HG03342 (cell line): ENCODE results near the gene BRME1.

Experiments used
- ATAC-seq: cut with Tn5 transposase; IDR thresholded peaks from one replicate; pipeline ENCODE4 v1.9.1; 2021; ENCODE audit warnings: mild to moderate bottlenecking, moderate library complexity; ENCODE audit not compliant: unreplicated experiment

BRME1 gene

DNA sequence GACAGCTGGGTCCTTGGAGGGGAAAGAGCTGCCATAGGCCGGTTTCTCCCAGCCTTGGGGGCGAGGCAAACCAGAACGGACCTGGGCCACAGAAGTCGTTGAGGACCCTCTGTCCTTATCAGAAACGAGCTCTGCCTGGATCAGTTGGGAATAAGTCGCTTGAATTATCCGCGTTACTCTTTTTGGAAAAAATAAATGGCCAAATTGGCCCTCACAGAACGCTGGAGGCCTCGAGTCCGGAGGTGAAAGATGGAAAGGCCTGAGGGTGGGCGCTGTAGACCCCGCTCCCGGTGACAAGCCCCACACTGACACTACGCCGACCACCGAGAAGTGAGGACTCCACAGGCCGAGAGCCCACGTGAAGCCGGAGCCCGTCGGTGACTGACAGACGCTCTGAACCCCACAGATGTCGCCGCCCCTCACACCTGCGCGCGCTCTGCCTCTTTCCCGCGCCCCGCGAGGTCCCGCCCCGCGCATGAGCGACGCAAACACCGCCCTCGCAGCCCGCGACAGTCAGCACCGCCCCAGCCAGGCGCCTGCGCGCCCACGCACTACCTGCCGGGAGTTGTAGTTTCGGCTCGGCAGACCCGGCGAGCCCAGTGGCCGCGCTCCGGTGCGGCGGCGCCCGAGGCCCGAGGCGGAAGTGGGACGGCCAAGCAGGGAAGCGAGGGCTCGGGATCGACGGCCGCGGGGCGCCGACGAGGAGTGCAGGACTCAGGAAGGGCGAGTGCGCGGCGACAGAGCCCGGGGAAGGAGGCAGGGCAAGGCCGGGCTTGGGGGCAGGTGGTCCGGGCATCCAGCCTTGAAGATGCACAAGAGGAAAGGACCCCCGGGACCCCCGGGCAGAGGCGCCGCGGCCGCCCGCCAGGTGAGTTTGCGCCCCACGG lies at the start of gene BRME1, which contains the start of gene CC2D1A:
Gene BRME1 (minus strand): TSS at position 484 of the 887 bp plus-strand sequence. CDS start 1,225 bp downstream, outside the sequence.
Gene CC2D1A (plus strand): TSS at position 568 of the 887 bp plus-strand sequence. CDS start 241 bp downstream, at position 809.
- ATAC-seq: peak; percentile 82

DNA sequence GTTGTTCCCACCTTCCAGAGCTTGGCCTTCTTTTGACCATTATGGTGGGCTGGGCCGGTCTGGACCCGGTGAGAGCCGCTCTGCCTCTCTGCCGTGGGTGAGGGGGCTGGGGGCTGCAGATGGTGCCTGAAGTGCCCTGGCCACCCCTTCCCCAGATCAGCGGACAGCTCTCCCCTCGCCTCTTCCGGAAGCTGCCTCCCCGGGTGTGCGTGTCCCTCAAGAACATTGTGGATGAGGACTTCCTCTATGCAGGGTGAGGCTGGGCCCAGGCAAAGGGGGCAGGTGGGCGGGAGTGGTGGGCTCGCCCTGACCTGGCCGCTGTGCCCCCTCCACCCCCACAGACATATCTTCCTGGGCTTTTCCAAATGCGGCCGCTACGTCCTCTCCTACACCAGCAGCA lies 48.3 kb upstream of the BRME1 start:
- no peak for ATAC-seq

DNA sequence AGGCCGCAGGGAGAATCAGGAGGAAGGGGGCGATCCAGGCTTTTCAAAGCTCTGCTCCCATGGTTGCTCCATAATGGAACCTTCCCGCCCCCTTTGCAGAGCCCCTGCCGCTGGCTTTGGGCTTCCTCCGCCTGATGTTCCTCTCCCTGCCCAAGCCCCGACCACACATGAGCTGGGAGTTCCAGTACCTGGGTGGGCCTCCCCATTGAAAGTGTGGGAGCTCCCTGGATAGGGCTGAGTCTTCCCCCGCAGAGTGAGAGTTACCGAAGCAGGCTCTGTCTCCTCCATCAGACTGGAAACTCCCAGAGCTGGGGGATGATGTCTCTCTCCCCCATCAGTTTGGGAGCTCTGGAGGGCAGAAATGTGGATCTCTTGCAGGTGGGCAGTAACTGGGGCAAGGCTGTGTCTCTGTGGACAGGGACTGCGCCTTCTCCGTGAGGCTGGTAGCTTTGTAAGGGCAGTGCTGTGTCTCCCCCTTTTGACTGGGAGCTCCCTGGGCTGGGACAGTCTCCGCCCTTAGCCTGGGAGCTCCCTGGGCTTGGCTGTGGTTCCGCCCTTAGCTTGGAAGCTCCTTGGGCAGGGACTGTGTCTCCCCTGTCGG lies 47.1 kb upstream of the BRME1 start:
- no peak for ATAC-seq

DNA sequence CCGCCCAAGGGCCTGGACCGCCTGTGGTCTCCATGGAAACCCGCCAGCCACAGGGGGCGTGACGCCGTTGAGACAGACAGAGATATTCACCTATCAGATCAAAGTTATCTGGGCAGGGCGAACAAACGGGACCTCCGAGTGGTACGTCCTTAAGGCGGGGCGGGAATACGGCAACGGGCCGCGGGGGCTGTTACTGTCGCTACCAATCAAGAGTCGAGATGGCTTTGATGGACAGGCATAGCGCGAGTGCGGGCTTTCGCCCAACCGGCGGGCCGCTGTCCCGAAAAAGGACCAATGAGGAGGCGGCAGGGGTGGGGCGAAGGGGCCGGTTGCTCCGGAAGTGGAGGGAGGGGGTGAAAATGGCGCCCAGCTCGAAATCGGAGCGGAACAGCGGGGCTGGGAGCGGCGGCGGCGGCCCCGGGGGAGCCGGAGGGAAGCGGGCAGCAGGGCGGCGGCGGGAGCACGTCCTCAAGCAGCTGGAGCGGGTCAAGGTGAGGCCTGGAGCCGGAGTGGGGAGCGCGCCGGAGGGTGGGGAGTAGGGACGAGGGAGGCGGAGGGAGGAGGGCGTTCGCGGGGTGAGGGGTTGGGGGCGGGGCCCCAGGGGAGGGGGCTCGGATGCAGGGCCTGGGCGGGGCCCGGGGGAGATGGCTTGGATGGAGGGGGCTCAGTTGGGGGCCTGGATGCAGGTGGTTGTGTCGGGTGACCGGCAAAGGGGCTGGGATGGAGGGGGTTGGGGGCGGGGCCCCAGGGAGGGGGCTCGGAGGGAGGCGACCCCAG lies 46.4 kb upstream of the BRME1 start, which contains the start of gene DCAF15:
Gene DCAF15 (plus strand): TSS at position 356 of the 777 bp plus-strand sequence. CDS start 4 bp downstream, at position 360.
- ATAC-seq: peak; percentile 98

DNA sequence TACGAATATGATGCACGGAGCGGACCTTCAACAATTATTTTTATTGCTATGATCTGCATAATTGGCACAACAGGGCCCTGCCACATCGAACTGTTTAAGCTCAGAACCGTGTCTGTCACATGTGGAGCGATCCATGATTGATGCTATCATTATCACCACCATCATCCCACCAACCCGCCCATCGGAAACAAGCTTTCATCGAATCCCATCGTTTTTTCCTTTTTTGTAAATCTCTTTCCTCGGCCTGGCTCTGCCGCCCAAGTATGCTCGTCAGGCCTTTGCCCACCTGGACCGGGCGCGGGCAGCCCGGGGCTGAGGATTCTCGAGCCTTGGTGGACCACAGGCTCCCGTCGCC lies 45.9 kb upstream of the BRME1 start:
- no peak for ATAC-seq

DNA sequence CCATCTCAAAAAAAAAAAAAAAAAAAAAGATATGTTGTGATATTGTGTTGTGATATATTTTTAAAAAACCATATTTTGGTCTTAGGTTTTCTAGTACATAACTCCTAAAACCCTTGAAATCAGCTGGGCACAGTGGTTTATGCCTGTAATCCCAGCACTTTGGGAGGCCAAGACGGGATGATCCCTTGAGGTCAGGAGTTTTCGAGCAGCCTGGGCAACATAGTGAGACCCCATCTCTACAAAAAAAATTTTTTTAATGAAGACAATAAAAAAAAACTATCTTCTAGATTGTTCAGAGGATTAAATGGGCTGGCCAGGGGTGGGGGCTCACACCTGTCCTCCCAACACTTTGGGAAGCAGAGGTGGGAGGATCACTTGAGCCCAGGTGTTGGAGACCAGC lies 45.1 kb upstream of the BRME1 start:
- ATAC-seq: no peak

DNA sequence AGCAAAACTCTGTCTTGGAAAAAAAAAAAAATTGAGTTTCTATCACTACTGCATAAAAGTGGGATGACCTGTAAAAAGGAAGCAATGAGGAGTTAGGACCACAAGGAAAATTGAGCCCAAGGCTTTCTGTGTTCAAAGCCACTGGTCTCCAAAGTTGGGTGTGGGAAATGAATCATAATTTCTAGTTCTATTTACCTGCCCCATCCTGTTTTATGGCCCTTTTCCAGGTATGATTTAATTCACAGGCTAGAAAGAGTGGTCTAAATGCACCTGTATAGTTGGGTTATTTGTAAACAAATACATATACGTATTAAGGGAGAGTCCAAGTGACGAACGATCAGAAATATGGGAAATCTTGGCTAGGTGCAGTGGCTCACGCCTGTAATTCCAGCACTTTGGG lies 40.5 kb upstream of the BRME1 start:
- ATAC-seq: no peak

DNA sequence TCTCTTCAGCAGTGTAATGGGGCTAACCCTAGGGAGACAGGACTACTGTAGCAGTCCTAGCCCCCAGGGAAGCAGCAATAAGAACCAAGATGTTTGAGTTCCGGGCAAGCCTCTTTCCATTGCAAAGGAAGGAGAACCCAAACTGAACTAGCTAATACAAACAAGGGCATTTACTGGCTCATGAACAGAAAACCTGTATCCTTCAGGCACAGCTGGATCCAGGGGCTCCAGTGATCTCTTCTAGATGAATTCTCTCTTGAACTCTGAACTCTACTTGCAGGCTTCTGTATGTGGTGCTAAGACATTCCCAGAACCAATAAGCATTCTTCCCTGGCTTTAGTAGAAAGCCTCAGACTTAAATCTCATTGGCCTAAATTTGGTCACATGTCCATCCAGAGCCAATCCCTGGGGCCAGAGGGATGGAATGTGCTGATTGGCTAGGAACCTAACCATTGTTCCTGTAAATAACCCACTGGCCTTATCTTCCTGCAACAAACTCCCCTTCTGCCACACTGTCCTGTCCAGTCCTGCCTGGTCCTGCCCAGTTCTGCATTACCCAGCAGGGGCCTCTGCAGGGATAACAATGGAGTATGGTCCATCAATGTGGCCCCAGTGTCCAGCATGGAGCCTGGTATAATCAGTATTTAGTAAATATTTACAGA lies 36.2 kb upstream of the BRME1 start:
- ATAC-seq: no peak

DNA sequence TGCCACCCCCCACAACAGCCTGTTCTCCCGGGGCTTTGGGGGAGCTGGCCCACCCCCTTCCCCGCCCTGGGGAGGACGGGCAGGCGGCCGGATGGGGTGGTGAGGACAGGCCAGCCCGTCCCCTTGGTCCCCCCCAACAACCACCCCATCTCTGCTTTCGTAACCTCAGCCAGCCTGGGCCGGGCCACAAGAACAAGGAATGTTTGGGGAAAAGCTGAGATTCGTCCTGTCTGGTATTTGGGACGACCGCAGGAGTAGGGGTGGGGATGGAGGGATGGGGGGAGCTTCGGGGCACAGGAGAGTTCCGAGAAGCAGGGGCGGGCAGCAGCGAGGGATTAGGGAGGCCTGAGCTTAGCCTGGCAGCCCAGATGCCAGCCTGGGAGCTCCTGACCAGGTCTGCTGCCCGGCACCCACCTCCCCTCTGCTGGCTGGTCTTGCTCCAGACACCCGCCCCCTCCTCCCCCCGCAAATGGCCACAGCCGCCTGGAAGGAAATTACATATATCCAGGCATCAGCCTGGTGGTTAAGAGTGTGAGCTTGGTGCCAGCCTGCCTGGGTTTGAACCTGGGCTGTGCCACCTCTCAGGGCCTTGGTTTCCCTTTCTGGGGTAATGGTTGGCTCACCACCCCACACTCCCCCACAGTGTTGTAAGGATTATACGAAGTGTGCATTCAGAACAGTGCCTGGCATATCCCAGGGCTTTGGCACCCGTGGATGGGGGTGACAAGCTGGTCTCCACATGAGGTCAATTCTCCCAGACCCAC lies 32.6 kb upstream of the BRME1 start, which contains the start of gene PODNL1:
Gene PODNL1 (minus strand): TSS at position 117 of the 764 bp plus-strand sequence. CDS start 236 bp downstream, outside the sequence.
- no peak for ATAC-seq

DNA sequence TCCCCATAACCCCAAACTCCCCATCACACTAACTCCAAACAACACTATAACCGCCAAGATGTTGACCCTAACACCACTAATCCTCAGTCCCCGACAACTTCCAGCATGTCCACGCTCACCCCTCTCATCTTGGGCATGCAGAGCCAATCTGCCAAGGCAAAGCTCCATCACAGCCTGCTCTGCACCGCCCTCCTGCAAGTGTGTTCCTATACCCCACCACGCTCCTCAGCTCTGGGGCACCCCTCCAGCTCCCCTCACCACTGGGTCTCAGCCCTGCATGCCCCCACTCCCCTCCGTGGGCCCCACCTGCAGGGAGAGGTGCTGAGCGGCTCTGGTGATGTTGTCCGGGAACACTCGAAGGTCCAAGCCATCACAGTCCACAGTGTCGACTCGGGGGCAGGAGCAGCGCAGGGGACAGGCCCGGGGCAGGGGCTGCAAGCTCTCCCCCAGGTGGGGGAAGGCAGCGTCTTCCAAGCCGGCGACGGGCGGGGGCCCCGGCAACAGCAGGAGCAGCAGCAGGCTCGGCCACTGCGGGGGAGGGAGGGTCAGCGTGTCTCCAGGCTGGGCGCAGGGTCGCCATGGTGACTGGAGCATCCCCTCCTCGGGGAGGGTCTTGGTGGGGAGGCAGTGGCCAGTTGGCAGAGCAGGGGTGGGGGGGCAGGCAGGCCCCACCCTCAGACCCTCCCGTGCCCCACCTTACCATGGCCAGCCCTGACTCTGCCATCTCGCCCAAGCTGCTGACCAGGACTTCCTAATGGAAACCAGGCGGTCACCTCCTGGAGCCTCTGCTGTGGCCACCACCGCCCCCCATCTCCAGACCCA lies 31.8 kb upstream of the BRME1 start:
- ATAC-seq: no peak

DNA sequence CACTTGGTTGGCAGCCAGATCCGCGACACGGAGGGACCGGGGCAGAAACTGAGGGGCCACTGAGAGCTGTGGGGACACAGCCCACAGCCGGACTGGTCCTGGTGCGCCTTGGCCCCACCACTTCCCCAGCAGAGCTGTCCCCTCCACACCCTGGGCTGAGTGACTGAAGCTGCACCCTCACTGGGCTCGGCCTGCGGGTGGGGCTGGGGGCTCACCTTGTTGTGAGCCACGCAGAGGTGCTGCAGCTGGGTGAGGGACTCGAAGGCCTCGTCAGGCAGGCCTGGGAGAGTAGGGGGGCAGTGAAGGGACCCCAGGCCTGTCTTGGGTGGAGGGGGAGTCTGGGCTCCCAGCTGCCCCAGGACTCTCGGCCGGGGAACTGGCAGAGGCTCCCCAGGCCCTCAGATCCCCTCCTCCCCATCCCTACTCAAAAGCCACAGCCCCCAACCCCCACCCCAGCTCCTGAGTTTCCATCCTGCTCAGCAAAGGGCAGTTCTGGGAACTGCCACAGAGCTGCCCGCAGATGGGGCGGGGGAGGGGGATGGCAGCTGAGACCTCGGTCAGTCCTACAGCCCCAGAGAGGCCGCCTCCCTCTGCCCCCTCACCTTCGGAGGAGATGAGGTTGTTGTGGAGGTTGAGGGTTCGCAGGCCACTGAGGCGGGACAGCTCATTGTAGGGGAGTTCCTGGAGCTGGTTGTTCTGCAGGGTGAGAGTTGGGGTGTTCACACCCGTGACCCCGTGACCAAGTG lies 30.0 kb upstream of the BRME1 start:
- ATAC-seq: no peak

DNA sequence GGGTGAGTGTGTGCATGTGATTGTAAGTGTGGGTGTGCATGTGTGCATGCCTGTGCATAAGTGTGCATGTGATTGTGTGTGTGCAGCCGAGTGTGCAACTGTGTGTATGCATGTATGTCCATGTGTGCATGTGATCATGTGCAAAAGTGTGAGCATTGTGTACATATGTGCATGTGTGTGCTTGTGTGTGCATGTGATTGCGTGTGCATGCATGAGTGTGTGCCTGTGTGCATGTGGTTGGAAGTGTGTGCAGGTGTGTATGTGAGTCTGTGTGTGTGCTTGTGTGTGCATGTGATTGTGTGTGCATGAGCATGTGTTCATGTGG lies 28.8 kb upstream of the BRME1 start:
- no peak for ATAC-seq

DNA sequence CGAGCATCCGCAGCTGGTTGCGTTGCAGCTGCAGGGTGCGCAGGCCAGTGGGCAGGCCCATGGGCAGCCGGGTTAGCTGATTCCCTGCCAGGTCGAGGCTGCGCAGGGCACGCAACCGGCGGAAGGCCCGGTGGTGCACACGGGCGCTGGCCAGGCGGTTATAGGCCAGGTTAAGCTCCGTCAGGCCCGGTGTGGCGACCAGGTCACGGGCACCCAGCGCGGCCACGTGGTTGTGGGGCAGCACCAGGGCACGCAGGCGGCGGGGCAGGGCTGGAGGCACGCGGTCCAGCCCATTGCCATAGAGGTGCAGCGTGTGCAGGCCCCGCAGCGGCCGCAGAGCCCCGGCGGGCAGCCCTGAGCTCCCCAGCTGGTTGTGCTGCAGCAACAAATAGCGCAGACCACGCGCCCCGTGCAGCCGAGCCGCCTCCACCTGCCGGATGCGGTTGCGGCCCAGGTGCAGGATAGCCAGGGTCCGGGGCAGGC lies 27.0 kb upstream of the BRME1 start:
- ATAC-seq: no peak

DNA sequence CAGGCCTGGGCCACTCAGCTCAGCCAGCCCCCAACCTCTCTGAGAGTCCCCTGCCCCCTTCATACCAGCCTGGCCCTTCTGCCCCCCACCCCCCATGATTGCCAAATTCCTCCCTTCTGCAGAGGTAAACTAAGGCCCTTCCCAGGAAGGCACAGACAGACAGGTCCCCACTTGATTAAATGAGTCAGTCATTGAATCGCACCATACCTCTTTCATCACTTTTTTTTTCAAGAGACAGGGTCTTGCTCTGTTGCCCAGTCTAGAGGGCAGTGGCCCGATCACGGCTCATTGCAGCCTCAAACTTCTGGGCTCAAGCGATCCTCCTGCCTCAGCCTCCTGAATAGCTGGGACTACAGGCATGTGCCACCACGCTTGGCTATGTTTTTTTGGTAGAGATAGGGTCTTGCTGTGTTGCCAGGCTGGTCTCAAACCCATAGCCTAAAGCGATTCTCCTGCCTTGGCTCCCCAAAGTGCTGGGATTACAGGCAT lies 26.3 kb upstream of the BRME1 start:
- no peak for ATAC-seq

DNA sequence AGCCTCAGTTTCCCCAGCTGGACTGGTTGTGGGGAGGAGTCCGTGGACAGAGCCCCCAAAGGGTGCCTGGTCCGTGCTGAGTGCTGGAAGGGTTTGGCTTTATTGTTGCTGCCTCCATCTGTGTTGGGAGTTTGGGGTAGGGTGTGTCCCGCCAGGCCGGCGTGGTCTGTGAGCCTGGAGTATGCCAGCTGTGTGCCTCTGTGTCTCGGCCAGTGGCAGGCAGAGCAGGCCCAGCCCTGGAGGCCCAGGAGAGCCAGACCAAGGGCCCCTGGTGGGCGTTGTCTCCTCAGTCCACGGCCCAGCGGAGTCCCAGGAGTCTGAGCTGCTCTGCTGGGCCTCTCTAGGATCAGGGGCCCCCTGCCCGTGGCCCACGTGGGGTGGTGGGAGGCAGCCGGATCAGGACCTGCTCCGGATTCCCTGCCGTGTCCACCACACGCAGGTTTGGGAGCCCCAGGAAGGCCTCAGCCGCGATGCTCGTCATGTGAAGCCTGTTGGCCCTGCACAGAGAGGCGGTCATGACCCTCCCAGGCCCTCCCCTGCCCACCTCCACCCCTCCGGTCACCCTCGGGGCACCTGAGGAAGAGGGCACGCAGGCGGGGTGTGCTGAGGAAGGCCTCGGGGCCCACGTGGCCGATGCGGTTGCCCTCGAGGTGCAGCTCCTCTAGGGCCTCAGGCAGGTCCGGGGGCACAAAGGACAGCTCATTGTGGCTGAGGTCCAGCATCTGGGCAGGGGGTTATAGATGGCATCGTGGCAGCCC lies 25.7 kb upstream of the BRME1 start:
- ATAC-seq: no peak

DNA sequence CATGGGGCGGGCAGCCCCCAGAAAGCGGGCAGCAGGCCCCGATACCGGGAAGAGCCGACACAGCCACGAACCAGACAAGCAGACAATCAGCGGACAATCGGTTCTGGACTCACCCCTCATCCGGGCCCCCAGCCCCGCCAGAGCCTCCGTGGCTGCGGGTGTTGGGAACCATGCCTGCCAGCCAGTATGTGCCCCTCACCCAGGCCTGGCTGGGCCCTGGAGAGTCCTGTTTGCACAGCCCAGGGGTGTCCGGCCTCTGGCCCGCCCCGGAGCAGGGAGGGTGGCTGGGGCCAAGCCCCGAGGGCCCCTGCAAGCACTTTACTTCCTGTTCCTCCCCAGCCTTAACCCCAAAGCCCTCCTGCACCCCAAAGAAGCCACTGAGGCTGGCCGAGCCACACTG lies 24.5 kb upstream of the BRME1 start:
- no peak for ATAC-seq

DNA sequence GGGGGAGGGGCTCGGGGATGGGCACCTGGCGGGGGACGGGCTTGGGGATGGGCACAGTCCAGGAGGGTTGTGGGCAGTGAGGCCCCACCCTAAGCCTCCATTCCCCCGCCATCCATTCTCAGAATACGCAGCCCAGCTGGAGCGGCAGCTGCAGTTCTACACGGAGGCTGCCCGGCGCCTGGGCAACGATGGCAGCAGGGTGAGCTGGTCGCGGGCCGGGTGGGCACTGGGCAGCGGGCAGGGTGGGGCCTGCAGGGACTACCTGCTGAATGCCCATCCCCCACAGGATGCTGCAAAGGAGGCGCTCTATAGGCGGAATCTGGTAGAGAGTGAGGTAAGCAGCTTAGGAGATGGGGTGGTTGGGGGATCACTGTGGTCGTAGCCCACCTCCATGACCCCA lies 24.0 kb upstream of the BRME1 start:
- ATAC-seq: no peak

DNA sequence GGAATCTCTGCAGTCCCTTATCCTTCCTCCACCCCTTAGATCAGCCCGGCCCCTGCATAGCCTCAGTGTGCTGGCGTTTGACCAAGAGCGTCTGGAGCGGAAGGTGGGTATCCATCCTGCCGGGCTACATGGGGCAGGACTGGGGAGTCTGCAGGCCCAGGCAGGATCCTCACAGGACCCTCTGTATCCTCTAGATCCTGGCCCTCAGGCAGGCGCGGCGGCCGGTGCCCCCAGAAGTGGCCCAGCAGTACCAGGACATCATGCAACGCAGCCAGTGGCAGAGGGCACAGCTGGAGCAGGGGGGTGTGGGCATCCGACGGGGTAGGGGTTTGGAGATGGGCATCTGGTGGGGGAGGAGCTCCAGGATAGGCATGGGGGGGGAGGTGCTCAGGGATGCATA lies 23.4 kb upstream of the BRME1 start:
- ATAC-seq: no peak
